SK-N-MC (cell line): ENCODE results near the gene AFF2.

ENCODE experiments used
- EZH2 ChIP-seq: fragments of 200-600 bp; sonication (generic); IDR thresholded peaks from one replicate; pipeline ENCODE4 v1.6.1; 2017; ENCODE audit warnings: antibody characterized with exemption
- FOXP2 ChIP-seq: optimal IDR thresholded peaks from 2 replicates; pipeline ENCODE3; 2011; ENCODE audit warnings: mild to moderate bottlenecking, moderate library complexity; ENCODE audit not compliant: insufficient read depth; ENCODE audit errors: extremely low read length, control extremely low read depth
- POLR2AphosphoS5 ChIP-seq: IDR thresholded peaks from 2 replicates; pipeline ENCODE4 v1.6.1; 2012; ENCODE audit warnings: mild to moderate bottlenecking, low read depth, low read length, borderline replicate concordance

DNA sequence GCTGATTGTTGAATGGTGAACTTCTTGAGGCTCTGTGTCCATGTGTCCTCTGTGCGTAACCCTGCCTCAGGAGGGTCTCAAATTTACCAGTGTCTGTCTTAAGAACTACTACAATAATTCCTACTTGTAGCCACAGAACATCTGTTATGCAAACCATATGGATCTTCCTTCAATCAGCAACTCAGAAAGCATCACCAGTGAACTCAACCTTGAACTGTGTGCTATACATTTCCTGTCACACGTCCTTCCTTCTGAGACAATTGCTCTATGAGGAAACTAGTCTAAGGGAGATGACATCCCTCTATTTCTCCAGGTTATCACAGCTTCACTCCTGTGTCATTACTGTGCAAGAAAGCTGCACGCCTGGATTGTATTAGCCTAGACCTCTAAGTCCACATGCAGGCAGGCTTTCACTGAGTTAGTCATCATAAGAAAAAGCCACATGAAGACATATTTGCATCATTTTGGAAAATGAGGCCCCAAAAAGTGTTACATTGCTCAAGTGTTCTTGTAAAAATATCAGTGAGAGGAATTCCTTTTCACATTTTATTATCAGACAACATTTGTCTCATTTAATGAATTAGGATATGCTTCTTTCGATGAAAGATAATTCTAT lies 157.8 kb downstream of the AFF2 start:
- TF ChIP-seq POLR2AphosphoS5 (no peak), EZH2 (no peak), FOXP2 (no peak)
